HepG2 (cell line): ENCODE data around the gene DOHH. TPM values are rescaled to one million over a fixed set of nuclear protein-coding genes. Genes with fewer than 3 reads are reported as not detected.

ENCODE experiments used
- FOXA3 ChIP-seq: IDR thresholded peaks from 2 replicates; pipeline ENCODE4 v1.6.1; 2016; ENCODE audit warnings: missing genetic modification reagents, missing compliant biosample characterization
- KDM2A ChIP-seq: sonication (generic); formaldehyde crosslinking; IDR thresholded peaks from 2 replicates; pipeline ENCODE4 v1.4.0; 2020; ENCODE audit warnings: low read depth, missing genetic modification reagents, borderline replicate concordance
- KLF12 ChIP-seq: sonication (generic); formaldehyde crosslinking; IDR thresholded peaks from 2 replicates; pipeline ENCODE4 v1.4.0; 2020; ENCODE audit warnings: missing genetic modification reagents, borderline replicate concordance
- KLF15 ChIP-seq: sonication (generic); formaldehyde crosslinking; IDR thresholded peaks from 2 replicates; pipeline ENCODE4 v1.8.1; 2023; ENCODE audit warnings: borderline replicate concordance, mild to moderate bottlenecking, inconsistent platforms, missing genetic modification reagents, mixed read lengths
- MED13 ChIP-seq: sonication (generic); formaldehyde crosslinking; IDR thresholded peaks from 2 replicates; pipeline ENCODE4 v1.5.0; 2020; ENCODE audit warnings: missing genetic modification reagents
- MIER2 ChIP-seq: IDR thresholded peaks from 2 replicates; pipeline ENCODE4 v1.6.1; 2016; ENCODE audit warnings: missing biosample characterization, missing genetic modification reagents
- NFIC ChIP-seq: IDR thresholded peaks from 2 replicates; pipeline ENCODE4 v1.6.1; 2012; ENCODE audit warnings: mild to moderate bottlenecking, low read length, inconsistent platforms
- PPARG ChIP-seq: conservative IDR thresholded peaks from 2 replicates; pipeline ENCODE4 v1.6.1; 2016; ENCODE audit warnings: missing biosample characterization, missing genetic modification reagents
- RFX1 ChIP-seq: fragments of 450-650 bp; IDR thresholded peaks from 2 replicates; pipeline ENCODE4 v1.6.1; 2017
- SIN3A ChIP-seq: IDR thresholded peaks from 2 replicates; pipeline ENCODE4 v1.6.1; 2011; ENCODE audit warnings: low read depth, mild to moderate bottlenecking, control low read depth, low read length, borderline replicate concordance
- ZFP1 ChIP-seq: IDR thresholded peaks from 2 replicates; pipeline ENCODE4 v1.6.1; 2016
- ZKSCAN1 ChIP-seq: fragments of 150-350 bp; IDR thresholded peaks from 2 replicates; pipeline ENCODE4 v1.6.1; 2014; ENCODE audit warnings: low read length
- ZNF10 ChIP-seq: sonication (generic); formaldehyde crosslinking; IDR thresholded peaks from 2 replicates; pipeline ENCODE4 v1.4.0; 2020; ENCODE audit warnings: mild to moderate bottlenecking, low read depth, missing genetic modification reagents, borderline replicate concordance
- ZNF235 ChIP-seq: sonication (generic); formaldehyde crosslinking; IDR thresholded peaks from 2 replicates; pipeline ENCODE4 v1.8.1; 2023; ENCODE audit warnings: mild to moderate bottlenecking, missing genetic modification reagents, borderline replicate concordance
- ZNF337 ChIP-seq: sonication (generic); formaldehyde crosslinking; IDR thresholded peaks from 2 replicates; pipeline ENCODE4 v1.5.1; 2020; ENCODE audit warnings: missing genetic modification reagents, low read depth, mild to moderate bottlenecking, borderline replicate concordance
- ZNF460 ChIP-seq: sonication (generic); formaldehyde crosslinking; IDR thresholded peaks from 2 replicates; pipeline ENCODE4 v1.5.1; 2020; ENCODE audit warnings: missing genetic modification reagents, mild to moderate bottlenecking, borderline replicate concordance
- ZNF607 ChIP-seq: sonication (generic); formaldehyde crosslinking; IDR thresholded peaks from 2 replicates; pipeline ENCODE4 v1.5.1; 2020; ENCODE audit warnings: missing genetic modification reagents, mild to moderate bottlenecking, borderline replicate concordance
- ZNF646 ChIP-seq: sonication (generic); formaldehyde crosslinking; IDR thresholded peaks from 2 replicates; pipeline ENCODE4 v1.9.0; 2021; ENCODE audit warnings: mild to moderate bottlenecking, missing genetic modification reagents
- ZNF841 ChIP-seq: sonication (generic); formaldehyde crosslinking; IDR thresholded peaks from 2 replicates; pipeline ENCODE4 v1.8.1; 2023; ENCODE audit warnings: missing genetic modification reagents, borderline replicate concordance
- ZSCAN22 ChIP-seq: sonication (generic); formaldehyde crosslinking; IDR thresholded peaks from 2 replicates; pipeline ENCODE4 v1.4.0; 2020; ENCODE audit warnings: mild to moderate bottlenecking, missing genetic modification reagents
- polyA plus RNA-seq, 8 experiments: library from polyadenylated mRNA; depleted of rRNA in 3 of 8; stranded (reverse) in 7 of 8; unstranded in 1 of 8; fragments of >200 nt; fragmentation: Illumina TruSeq in 4 of 8; extraction: Trizol in 4 of 8; gene quantifications; 2 replicates each; pipeline versions ENCODE4 v1.2.1 to v1.2.3, GENCODE V29; 2011 to 2016; ENCODE audit warnings: low read depth in 4 of 8, missing spikeins in 1 of 8, mixed read lengths in 1 of 8; ENCODE audit not compliant: insufficient read depth in 1 of 8
- total RNA-seq, 5 experiments: library from RNA; depleted of rRNA; stranded (reverse); fragments of >200 nt; fragmentation: Illumina TruSeq; extraction: Trizol; gene quantifications; 2 replicates each; pipeline ENCODE4 v1.2.3, GENCODE V29; 2016; ENCODE audit warnings: low read depth in 1 of 5
- TF ChIP-seq, protein P1 (sequence below): IDR thresholded peaks from 2 replicates; pipeline ENCODE4 v1.6.1; 2016; ENCODE audit warnings: mild to moderate bottlenecking
- TF ChIP-seq, protein P2 (sequence below): sonication (generic); formaldehyde crosslinking; IDR thresholded peaks from 2 replicates; pipeline ENCODE4 v1.4.0; 2020; ENCODE audit warnings: mild to moderate bottlenecking, low read depth, missing genetic modification reagents

The DOHH gene
- total and polyA plus RNA-seq, 2 of the 13 experiments (the other 11 are each of a cell fraction or from before 2014, with no cell fraction given), result 3.5 to 13.7 TPM

DNA sequence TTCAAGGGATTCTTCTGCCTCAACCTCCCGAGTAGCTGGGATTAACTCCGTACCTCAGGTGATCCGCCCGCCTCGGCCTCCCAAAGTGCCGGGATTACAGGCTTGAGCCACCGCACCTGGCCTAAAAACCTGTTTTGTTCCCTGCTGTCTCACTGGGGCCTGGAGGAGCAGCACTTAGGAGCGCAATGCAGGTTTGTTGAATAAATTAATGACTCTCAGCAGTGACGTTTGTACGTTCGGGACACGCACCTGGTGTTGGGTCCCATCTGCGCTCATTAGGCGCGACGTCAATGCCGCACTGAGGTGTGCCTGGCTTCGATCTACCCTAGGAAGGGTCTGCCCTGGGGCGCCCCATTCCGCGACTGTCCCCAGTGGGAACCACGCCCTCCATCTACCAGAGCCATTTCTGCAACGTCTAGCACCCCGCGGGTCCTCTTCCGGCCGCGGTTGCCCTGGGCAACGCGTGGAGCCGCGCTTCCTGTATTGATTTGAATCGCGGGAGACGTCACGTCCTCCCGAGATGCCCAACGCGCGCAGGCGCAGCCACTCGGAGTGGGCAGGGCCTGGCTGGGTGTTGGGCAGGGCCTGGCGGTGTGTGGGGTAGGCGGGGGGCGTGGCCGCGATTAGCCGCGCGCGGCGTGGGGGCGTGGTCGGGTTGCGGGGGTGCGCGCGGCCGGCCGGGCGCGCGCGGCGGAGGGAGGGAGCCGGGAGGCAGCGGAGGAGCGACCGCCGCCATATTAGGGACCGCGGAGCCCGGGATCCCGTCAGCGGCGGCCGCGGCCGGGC, 5.3 kb upstream of the DOHH start, which contains the start of gene FZR1 (continued):
- TF ChIP-seq, protein P1, sequence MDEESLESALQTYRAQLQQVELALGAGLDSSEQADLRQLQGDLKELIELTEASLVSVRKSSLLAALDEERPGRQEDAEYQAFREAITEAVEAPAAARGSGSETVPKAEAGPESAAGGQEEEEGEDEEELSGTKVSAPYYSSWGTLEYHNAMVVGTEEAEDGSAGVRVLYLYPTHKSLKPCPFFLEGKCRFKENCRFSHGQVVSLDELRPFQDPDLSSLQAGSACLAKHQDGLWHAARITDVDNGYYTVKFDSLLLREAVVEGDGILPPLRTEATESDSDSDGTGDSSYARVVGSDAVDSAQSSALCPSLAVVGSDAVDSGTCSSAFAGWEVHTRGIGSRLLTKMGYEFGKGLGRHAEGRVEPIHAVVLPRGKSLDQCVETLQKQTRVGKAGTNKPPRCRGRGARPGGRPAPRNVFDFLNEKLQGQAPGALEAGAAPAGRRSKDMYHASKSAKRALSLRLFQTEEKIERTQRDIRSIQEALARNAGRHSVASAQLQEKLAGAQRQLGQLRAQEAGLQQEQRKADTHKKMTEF (CRISPR knock-in tag), result peak; percentile 67
- TF ChIP-seq MED13 (no peak), ZSCAN22 (CRISPR knock-in tag) (no peak), NFIC (no peak), ZNF337 (CRISPR knock-in tag) (no peak), ZNF841 (CRISPR knock-in tag) (no peak), ZNF607 (CRISPR knock-in tag) (no peak), KLF15 (no peak), ZNF235 (CRISPR knock-in tag) (no peak), ZNF646 (CRISPR knock-in tag) (no peak), FOXA3 (CRISPR knock-in tag) (peak; percentile 49), MIER2 (CRISPR knock-in tag) (no peak), KLF12 (peak; percentile 57), RFX1 (peak; percentile 98), ZNF460 (CRISPR knock-in tag) (no peak), KDM2A (CRISPR knock-in tag) (peak; percentile 87), PPARG (CRISPR knock-in tag) (peak; percentile 61; the same call in 1 of the 2 replicates), ZFP1 (CRISPR knock-in tag) (no peak), SIN3A (peak; percentile 96), ZKSCAN1 (no peak), ZNF10 (CRISPR knock-in tag) (no peak)
- TF ChIP-seq, protein P2, sequence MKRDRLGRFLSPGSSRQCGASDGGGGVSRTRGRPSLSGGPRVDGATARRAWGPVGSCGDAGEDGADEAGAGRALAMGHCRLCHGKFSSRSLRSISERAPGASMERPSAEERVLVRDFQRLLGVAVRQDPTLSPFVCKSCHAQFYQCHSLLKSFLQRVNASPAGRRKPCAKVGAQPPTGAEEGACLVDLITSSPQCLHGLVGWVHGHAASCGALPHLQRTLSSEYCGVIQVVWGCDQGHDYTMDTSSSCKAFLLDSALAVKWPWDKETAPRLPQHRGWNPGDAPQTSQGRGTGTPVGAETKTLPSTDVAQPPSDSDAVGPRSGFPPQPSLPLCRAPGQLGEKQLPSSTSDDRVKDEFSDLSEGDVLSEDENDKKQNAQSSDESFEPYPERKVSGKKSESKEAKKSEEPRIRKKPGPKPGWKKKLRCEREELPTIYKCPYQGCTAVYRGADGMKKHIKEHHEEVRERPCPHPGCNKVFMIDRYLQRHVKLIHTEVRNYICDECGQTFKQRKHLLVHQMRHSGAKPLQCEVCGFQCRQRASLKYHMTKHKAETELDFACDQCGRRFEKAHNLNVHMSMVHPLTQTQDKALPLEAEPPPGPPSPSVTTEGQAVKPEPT (CRISPR knock-in tag), result no peak
